Ovary (tissue), 3 donors: ENCODE measurements around the gene MEGF6.
A peak's percentile ranks its signal among the peaks of the same experiment; 100 is the strongest.

Source experiments
- POLR2A ChIP-seq: fragments of 450-650 bp; IDR thresholded peaks from one replicate; pipeline ENCODE4 v1.6.1; 2017; ENCODE audit warnings: antibody characterized with exemption, mild to moderate bottlenecking, moderate library complexity
- TF ChIP-seq, protein P1 (sequence below), 3 donors: fragments of 450-650 bp in 2 of 3; fragments of 200-600 bp in 1 of 3; IDR thresholded peaks; one replicate each; pipeline versions ENCODE4 v1.5.1 to v1.8.0; 2016 to 2022; ENCODE audit warnings: antibody characterized with exemption in 3 of 3, mild to moderate bottlenecking in 1 of 3
- donor health status: DM: no; HTN: no; CAD: no.

GRCh38 chr1:3553166-3553939, 58.0 kb downstream of the MEGF6 start:
- TF ChIP-seq, protein P1, sequence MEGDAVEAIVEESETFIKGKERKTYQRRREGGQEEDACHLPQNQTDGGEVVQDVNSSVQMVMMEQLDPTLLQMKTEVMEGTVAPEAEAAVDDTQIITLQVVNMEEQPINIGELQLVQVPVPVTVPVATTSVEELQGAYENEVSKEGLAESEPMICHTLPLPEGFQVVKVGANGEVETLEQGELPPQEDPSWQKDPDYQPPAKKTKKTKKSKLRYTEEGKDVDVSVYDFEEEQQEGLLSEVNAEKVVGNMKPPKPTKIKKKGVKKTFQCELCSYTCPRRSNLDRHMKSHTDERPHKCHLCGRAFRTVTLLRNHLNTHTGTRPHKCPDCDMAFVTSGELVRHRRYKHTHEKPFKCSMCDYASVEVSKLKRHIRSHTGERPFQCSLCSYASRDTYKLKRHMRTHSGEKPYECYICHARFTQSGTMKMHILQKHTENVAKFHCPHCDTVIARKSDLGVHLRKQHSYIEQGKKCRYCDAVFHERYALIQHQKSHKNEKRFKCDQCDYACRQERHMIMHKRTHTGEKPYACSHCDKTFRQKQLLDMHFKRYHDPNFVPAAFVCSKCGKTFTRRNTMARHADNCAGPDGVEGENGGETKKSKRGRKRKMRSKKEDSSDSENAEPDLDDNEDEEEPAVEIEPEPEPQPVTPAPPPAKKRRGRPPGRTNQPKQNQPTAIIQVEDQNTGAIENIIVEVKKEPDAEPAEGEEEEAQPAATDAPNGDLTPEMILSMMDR (IDR thresholded peaks at IDR 0.05) = peak in 1 of 3 donors; percentile 21
- TF ChIP-seq POLR2A = no peak
